ENCODE data around the gene CYTH4.

- TF ChIP-seq CTCF (conservative IDR thresholded peaks at IDR 0.05; ENCODE audit: low read length) (peak; percentile 73), EZH2phosphoT487 (IDR thresholded peaks at IDR 0.05; ENCODE audit: borderline replicate concordance, low read depth, low read length) (no peak)
These were observed 48.1 kb downstream of the CYTH4 start for GRCh38 chr22:37330200-37331033.

Measured in OCI-LY7 (cell line).